Measurements from ENCODE around the gene AGA.
A peak's percentile ranks its signal among the peaks of the same experiment; 100 is the strongest.

Gene AGA

DNA sequence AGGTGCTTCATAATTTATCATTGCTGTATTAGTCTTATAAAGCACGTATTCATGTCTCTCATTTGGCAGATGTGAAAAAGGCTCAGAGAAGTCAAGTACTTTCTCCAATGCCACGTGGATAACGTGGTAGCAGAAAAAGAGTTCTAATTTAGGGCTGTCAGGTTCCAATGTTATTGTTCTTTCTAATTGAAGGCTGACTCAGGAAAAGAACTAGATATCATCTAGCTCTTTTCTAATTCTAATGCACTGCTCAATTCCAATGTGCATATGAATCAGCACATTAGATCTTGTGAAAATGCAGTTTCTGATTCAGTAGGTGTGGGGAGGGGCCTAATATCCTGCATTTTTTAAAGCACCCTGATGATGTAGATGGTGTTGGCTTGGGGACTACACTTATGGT lies 22.8 kb downstream of the AGA start:
- Mint-ChIP-seq H3K27ac (no peak overlapping the region), H3K36me3 (peaks cover 0 to 4% of the 10 kb centered on the region in 2 donors), H3K9me3 (peaks cover 8 to 12% of the 10 kb centered on the region in 2 donors), H3K4me1 (no peaks in the 10 kb centered on the region), H3K4me3 (no peak overlapping the region), H3K27me3 (peaks cover 16 to 18% of the 10 kb centered on the region in 2 donors)
- no peak for DNase-seq
- ATAC-seq (replicated peaks), result no peak

GRCh38 chr4:177413656-177414055 lies 28.6 kb downstream of the AGA start:
- Mint-ChIP-seq H3K27ac (no peak overlapping the region), H3K9me3 (peaks cover 0 to 1% of the 10 kb centered on the region in 2 donors), H3K4me3 (no peak overlapping the region), H3K4me1 (no peaks in the 10 kb centered on the region), H3K27me3 (peaks cover 0 to 10% of the 10 kb centered on the region in 2 donors), H3K36me3 (no peaks in the 10 kb centered on the region)
- DNase-seq, result no peak
- ATAC-seq (replicated peaks), result no peak

DNA sequence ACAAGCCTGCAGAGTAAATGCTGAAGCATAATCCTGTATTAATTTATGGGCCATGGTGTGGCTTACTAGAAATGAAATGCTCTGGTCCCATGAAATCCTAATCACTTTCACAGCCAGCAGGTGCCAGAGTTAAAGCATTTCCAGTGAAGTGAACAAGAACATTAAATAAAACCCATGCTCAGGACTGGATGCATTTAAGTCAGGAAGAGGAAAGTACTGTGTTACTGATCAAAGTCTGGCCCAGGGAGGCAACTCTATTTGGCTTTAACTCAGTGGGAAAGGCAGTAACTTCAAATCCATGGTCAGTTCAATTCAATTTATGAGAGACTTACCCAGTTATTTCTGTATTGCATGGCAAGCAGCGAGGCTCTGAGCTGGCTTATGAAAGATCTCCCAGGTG lies 29.2 kb downstream of the AGA start:
- DNase-seq (no peak), ATAC-seq (replicated peaks) (no peak)
- H3K27me3 Mint-ChIP-seq, result peaks cover 0 to 7% of the 10 kb centered on the region in 2 donors
- peaks cover 0 to 1% of the 10 kb centered on the region in 2 donors for H3K9me3 Mint-ChIP-seq
- no peak overlapping the region for H3K27ac Mint-ChIP-seq
- H3K4me1 Mint-ChIP-seq, result no peaks in the 10 kb centered on the region
- no peaks in the 10 kb centered on the region for H3K36me3 Mint-ChIP-seq
- no peak overlapping the region for H3K4me3 Mint-ChIP-seq

DNA sequence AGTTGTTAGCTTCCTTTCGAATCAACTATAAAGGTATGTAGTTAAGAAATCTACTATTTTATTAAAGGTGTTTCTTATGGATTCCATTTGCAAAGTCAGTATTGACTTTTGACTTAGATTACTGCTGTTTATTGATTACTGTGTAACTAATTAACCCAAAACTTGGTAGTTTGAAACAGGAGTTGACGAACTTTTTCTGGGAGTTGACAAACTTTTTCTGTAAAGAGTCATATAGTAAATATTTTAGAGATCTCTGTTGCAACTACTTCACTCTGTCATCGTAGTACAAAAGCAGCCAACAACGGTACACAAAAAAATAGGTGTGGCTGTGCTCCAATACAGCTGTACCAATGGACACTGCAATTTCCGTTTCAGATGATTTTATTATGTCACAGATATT lies 30.2 kb downstream of the AGA start:
- no peak overlapping the region for H3K4me3 Mint-ChIP-seq
- H3K4me1 Mint-ChIP-seq, result no peaks in the 10 kb centered on the region
- ATAC-seq (replicated peaks), result no peak
- no peaks in the 10 kb centered on the region for H3K36me3 Mint-ChIP-seq
- no peak overlapping the region for H3K27ac Mint-ChIP-seq
- peaks cover 0 to 1% of the 10 kb centered on the region in 2 donors for H3K9me3 Mint-ChIP-seq
- DNase-seq, result no peak
- peaks cover 0 to 4% of the 10 kb centered on the region in 2 donors for H3K27me3 Mint-ChIP-seq

DNA sequence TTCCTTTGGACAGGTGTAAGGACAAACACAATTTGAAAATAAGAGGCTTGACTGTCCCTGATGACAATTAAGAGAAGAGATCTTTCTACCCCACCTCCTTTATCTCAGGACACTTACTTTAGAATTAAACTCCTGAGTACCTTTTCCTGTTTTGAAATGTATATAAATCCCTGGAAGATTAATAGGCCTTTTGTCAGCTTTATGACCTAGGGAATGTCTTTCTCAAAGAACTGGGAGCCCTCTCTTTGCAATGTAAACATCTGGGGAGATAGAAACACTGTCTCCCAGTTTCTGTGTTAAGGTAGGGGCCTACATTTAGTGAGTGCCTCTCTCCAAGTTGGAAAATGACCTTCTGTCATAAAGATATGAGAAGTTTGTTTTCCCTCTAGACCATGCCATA lies 31.7 kb downstream of the AGA start:
- H3K27me3 Mint-ChIP-seq, result no peaks in the 10 kb centered on the region
- no peak overlapping the region for H3K4me3 Mint-ChIP-seq
- no peak overlapping the region for H3K27ac Mint-ChIP-seq
- H3K36me3 Mint-ChIP-seq, result no peaks in the 10 kb centered on the region
- H3K9me3 Mint-ChIP-seq, result no peaks in the 10 kb centered on the region
- no peak for ATAC-seq (replicated peaks)
- DNase-seq, result no peak
- no peaks in the 10 kb centered on the region for H3K4me1 Mint-ChIP-seq

GRCh38 chr4:177408023-177408422 lies 34.2 kb downstream of the AGA start:
- Mint-ChIP-seq H3K27me3 (peaks cover 0 to 4% of the 10 kb centered on the region in 2 donors), H3K4me3 (no peak overlapping the region), H3K36me3 (no peaks in the 10 kb centered on the region), H3K27ac (no peak overlapping the region), H3K9me3 (no peaks in the 10 kb centered on the region), H3K4me1 (no peaks in the 10 kb centered on the region)
- ATAC-seq (replicated peaks) (no peak), DNase-seq (no peak)

GRCh38 chr4:177405508-177405907 lies 36.7 kb downstream of the AGA start:
- ATAC-seq (replicated peaks) (no peak), DNase-seq (no peak)
- Mint-ChIP-seq H3K27ac (no peak overlapping the region), H3K4me1 (no peaks in the 10 kb centered on the region), H3K9me3 (no peaks in the 10 kb centered on the region), H3K27me3 (peaks cover 0 to 4% of the 10 kb centered on the region in 2 donors), H3K4me3 (no peak overlapping the region), H3K36me3 (no peaks in the 10 kb centered on the region)

DNA sequence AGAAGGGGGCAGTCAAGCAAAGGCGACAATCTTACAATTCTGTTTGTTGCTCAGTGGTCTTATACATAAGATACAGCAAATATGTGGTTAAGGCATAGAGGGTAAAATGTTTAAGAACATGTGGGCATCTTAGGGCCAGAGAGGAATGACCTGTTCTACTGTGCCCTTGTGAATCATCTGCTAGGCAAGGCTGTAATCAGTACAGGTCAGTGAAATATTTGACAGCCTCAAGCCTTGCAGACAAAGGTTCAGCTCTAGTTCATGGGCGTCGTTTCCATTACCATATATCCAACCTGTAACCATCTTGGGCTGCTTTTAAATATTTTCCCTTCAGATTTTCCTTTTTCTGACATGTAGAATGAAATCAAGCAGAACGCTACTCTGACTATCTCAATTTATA lies 37.3 kb downstream of the AGA start:
- H3K27ac Mint-ChIP-seq, result no peak overlapping the region
- no peak overlapping the region for H3K4me3 Mint-ChIP-seq
- peaks cover 0 to 2% of the 10 kb centered on the region in 2 donors for H3K9me3 Mint-ChIP-seq
- no peak for ATAC-seq (replicated peaks)
- H3K36me3 Mint-ChIP-seq, result no peaks in the 10 kb centered on the region
- H3K27me3 Mint-ChIP-seq, result peaks cover 0 to 7% of the 10 kb centered on the region in 2 donors
- no peaks in the 10 kb centered on the region for H3K4me1 Mint-ChIP-seq
- DNase-seq, result no peak

DNA sequence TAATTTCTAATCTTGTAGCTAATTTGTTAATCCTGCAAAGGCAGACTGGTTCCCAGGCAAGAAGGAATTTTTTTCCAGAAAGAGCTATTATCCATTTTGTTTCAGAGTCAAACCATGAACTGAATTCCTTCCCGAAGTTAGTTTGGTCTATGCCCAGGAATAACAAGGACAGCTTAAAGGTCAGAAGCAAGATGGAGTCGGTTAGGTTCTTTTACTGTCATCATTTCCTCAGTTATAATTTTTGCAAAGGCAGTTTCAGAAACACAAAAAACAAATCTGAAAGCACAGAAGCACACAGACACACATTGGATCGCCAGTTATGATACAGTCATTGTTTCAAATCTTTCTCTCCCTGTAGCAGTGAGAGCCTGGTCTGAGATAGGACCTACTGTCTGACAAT lies 37.9 kb downstream of the AGA start:
- H3K4me3 Mint-ChIP-seq, result no peak overlapping the region
- no peaks in the 10 kb centered on the region for H3K4me1 Mint-ChIP-seq
- ATAC-seq (replicated peaks), result no peak
- H3K36me3 Mint-ChIP-seq, result no peaks in the 10 kb centered on the region
- H3K27ac Mint-ChIP-seq, result no peak overlapping the region
- H3K9me3 Mint-ChIP-seq, result peaks cover 0 to 2% of the 10 kb centered on the region in 2 donors
- DNase-seq, result no peak
- peaks cover 0 to 7% of the 10 kb centered on the region in 2 donors for H3K27me3 Mint-ChIP-seq

DNA sequence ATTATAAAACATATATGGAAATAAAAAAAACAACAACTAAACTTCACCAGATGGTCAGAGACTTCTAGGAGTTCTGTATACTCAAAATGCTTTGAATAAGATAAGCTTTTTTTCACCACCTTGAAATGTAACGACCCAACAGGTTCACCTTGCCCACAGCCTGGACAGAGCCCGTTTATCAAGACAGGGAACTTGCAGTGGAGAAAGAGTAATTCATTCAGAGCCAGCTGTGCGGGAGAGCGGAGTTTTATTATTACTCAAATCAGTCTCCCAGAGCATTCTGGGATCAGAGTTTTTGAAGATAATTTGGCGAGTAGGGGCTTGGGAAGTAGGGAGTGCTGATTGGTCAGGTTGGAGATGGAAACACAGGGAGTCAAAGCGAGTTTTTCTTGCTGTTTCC lies 38.5 kb downstream of the AGA start:
- no peak overlapping the region for H3K27ac Mint-ChIP-seq
- H3K4me1 Mint-ChIP-seq, result no peaks in the 10 kb centered on the region
- H3K36me3 Mint-ChIP-seq, result no peaks in the 10 kb centered on the region
- no peak overlapping the region for H3K4me3 Mint-ChIP-seq
- H3K27me3 Mint-ChIP-seq, result peaks cover 0 to 7% of the 10 kb centered on the region in 2 donors
- ATAC-seq (replicated peaks) (no peak), DNase-seq (no peak)
- H3K9me3 Mint-ChIP-seq, result peaks cover 0 to 2% of the 10 kb centered on the region in 2 donors

- H3K27ac Mint-ChIP-seq, result no peak overlapping the region
- no peaks in the 10 kb centered on the region for H3K4me1 Mint-ChIP-seq
These were observed 40.5 kb downstream of the AGA start for GRCh38 chr4:177401658-177402273.

GRCh38 chr4:177400030-177400429 lies 42.2 kb downstream of the AGA start:
- Mint-ChIP-seq H3K4me1 (no peaks in the 10 kb centered on the region), H3K36me3 (no peaks in the 10 kb centered on the region), H3K27ac (no peak overlapping the region), H3K27me3 (peaks cover 8 to 12% of the 10 kb centered on the region in 2 donors), H3K4me3 (no peak overlapping the region), H3K9me3 (peaks cover 0 to 4% of the 10 kb centered on the region in 2 donors)
- DNase-seq, result no peak
- ATAC-seq (replicated peaks), result no peak

More at GRCh38 chr4:177401658-177402273, 40.5 kb downstream of the AGA start:
- no peak for DNase-seq
- peaks cover 8 to 12% of the 10 kb centered on the region in 2 donors for H3K27me3 Mint-ChIP-seq
- H3K4me3 Mint-ChIP-seq, result no peak overlapping the region
- no peak for ATAC-seq (replicated peaks)
- H3K36me3 Mint-ChIP-seq, result no peaks in the 10 kb centered on the region
- peaks cover 0 to 4% of the 10 kb centered on the region in 2 donors for H3K9me3 Mint-ChIP-seq

GRCh38 chr4:177396352-177396751 lies 45.9 kb downstream of the AGA start:
- ATAC-seq (replicated peaks) (no peak), DNase-seq (no peak)
- no peaks in the 10 kb centered on the region for H3K36me3 Mint-ChIP-seq
- H3K27me3 Mint-ChIP-seq, result peaks cover 14% of the 10 kb centered on the region in 2 donors
- H3K4me3 Mint-ChIP-seq, result no peak overlapping the region
- no peaks in the 10 kb centered on the region for H3K4me1 Mint-ChIP-seq
- H3K9me3 Mint-ChIP-seq, result peaks cover 0 to 4% of the 10 kb centered on the region in 2 donors
- H3K27ac Mint-ChIP-seq, result no peak overlapping the region

DNA sequence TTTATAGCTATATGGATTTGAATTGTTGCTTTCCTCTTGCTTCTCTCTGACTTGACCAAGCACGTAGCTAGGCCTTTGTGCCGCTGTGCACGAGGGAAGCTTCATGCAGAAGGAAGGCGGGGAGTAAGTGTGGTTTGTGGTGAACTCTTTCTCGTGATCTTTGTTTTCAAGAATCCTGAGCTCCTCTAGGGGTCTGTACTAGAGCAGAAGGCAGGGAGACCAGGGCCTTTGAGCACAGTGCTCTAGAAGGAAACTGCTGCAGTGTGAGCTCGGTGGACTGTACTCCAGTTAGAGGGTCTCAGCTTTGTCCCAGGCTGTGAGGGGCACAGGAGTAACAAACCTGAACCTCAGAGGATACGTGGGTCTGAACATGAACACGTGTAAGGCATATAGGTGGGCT lies 49.0 kb downstream of the AGA start:
- DNase-seq, result no peak
- Mint-ChIP-seq H3K27ac (no peak overlapping the region), H3K4me3 (no peak overlapping the region), H3K27me3 (peaks cover 11 to 14% of the 10 kb centered on the region in 2 donors), H3K36me3 (no peaks in the 10 kb centered on the region), H3K9me3 (peaks cover 0 to 2% of the 10 kb centered on the region in 2 donors), H3K4me1 (no peaks in the 10 kb centered on the region)
- ATAC-seq (replicated peaks), result peak in 1 of 2 donors; percentile 39

GRCh38 chr4:177391953-177392352 lies 50.3 kb downstream of the AGA start:
- H3K9me3 Mint-ChIP-seq, result no peaks in the 10 kb centered on the region
- H3K4me1 Mint-ChIP-seq, result no peaks in the 10 kb centered on the region
- peaks cover 6% of the 10 kb centered on the region in 2 donors for H3K27me3 Mint-ChIP-seq
- no peaks in the 10 kb centered on the region for H3K36me3 Mint-ChIP-seq
- no peak overlapping the region for H3K4me3 Mint-ChIP-seq
- no peak for DNase-seq
- no peak for ATAC-seq (replicated peaks)
- no peak overlapping the region for H3K27ac Mint-ChIP-seq
